ENCODE data around the gene ANKRD45. TPM values are rescaled to one million over a fixed set of nuclear protein-coding genes. Genes with fewer than 3 reads are reported as not detected.
"Not testable (repeated sequence)": the region's sequence is repeated elsewhere in the genome, so short reads cannot be mapped to it uniquely, and the experiment has no call there.

Gene ANKRD45
- polyA plus RNA-seq, 1 donor: 5.9 TPM

DNA sequence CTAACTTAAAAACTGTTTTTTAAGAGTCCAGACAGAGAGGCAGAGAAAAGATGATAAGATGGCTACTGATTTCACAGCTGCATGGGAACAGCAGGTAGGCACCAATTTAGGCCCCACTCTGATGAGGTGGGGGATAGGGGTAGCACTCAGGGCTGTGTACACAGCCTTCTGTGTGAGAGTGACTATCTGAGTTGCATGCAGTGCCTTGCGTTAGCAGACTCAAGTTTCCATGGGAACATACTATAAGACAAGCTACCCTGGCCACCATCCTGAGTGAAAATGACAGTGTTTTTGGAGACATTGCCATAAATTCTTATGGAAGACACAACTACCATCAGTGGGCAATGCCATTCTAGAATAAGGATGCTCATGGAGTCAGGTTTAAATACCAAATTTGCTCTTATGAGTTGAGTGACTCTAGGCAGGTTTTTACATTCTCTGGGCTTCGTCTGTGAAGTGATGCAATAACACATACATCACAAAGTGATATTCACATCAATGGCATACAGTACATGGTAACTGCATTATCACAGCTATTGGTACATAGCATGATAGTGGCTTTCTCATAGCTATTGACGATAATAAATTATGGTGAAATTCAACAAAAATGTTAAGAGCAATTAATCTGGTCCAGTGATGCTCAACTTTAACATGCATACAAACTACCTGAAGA lies 97.3 kb downstream of the ANKRD45 start:
- DNase-seq: no peak

DNA sequence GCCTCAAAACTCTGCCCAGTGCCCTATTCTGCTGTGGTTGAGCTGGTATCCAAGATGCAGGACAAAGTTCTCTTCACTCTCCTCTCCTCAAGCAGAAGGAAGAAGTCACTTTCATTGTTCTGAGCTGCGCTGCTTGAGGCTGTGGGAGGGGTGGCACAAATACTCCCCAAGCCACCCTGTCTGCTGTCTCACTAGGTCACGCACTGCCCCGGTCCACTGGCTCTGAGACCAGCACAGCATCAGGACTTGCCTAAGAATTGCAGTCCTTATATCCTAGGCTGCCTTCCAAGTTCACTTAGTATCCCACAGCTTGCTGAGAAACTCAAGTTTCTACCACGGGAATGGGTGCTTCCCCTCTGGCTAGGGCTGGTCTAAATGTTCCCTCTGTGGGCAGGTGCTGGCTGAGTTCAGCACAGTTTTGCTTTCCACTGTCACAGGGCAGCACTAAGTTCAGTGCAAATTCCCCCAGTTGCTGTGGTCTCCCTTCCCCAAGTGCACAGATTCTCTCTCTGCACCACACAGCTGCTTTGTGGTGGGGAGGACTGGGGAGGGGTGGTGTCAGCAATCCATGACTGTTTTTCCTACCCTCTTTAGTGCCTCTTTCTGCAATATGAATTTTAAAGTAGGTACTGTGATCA lies 99.2 kb downstream of the ANKRD45 start:
- DNase-seq: no peak

DNA sequence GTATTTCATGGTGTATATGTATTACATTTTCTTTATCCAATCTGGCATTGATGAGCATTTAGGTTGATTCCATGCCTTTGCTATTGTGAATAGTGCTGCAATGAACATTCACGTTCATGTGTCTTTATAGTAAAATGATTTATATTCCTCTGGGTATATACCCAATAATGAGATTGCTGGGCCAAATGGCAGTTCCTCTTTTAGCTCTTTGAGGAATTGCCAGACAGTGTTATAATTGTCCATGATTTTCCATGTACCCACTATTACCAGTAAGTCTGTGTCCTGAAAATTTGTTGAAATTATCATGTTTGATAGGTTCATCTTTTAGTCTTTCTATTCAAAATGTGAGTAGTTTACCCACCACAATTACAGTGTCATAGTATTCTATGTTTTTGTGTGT lies 101.2 kb downstream of the ANKRD45 start:
- no peak for DNase-seq

DNA sequence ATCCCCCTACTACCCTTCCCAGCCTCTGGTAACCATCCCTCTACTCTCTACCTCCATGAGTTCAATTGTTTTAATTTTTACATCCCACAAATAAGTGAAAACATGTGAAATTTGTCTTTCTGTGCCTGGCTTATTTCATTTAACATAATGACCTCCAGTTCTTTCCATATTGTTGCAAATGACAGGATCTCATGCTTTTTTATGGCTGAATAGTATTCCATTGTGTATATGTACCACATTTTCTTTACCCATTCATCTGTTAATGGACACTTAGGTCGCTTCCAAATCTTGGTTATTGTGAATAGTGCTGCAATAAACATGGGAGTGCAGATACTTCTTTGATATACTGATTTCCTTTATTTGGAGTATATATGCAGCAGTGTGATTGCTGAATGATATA lies 105.8 kb downstream of the ANKRD45 start:
- DNase-seq: not testable (repeated sequence)

DNA sequence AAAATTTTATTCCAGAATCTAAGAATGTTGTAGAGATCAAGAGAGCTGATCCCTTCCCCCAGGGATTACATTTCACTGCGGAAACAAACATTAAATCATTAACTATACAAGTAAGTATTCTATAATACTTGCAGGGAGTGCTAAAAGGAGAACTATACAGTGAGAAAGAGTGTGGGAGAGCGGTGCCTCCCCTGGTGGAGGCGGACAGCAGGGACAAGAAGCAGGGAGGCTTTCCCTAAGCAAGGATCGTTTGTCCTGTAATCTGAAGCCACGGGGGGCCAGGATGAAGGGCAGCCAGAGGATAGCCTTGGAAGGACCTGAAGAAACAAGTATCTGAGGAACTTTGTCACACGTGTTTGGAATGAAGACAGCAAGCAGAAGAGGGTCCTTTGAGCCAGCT lies 106.8 kb downstream of the ANKRD45 start:
- DNase-seq: no peak

DNA sequence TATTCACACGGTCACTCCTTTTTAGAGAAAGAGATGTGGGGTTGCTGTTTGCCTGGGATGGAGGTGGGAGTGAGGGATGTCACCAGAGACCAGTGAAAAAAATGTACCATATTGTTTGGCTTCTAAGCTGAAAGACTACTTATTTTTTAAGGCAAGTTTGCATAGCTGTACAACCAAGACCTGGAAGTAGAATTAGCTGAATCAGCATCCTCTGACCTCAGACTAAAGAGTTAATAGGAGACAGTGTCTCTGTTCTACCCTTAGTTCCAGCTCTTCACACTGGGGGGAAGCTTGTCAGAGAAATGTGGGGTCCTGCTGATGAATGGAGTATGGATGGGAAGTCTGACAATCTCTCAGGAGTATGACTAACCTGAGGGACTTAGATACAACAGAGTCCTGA lies 108.4 kb downstream of the ANKRD45 start:
- no peak for DNase-seq

DNA sequence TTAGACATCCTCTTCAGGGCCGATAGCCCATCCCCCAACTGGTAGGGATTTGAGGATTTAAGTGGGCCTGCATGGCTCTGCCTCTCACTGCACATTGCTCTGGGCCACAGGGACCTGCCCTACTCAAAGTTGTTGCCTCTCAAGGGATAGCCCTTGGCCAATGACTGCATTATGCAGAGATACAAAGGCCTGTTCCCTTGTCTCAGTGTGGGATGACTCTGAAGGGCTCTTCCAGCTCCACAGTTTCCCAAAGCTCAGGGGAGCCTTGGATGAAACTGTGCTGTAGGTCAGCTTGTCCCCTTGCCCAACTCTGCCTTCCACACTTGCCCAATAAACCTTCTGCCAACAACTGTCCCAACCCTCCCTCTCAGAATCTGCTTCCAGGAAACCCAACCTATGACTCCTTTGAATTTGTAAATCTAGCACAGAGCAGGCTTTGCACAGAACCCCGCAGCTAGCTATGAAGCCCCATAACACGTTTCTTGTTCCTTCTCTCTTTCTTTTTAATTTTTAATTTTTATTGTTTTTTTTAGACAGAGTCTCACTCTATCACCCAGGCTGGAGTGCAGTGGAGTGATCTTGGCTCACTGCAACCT lies 109.3 kb downstream of the ANKRD45 start:
- no peak for DNase-seq

Other genes starting within 250 kb of the ANKRD45 start
- 359 TPM for gene PRDX6, start 192.5 kb downstream of the ANKRD45 start, polyA plus RNA-seq (ENCODE audit: insufficient read length)
- gene SLC9C2, start 66.8 kb downstream of the ANKRD45 start, polyA plus RNA-seq (ENCODE audit: insufficient read length): 0.27 TPM
- not detected for gene TEX50, start 34.5 kb downstream of the ANKRD45 start, polyA plus RNA-seq (ENCODE audit: insufficient read length)
- gene KLHL20, start 45.1 kb upstream of the ANKRD45 start, polyA plus RNA-seq (ENCODE audit: insufficient read length): 23.7 TPM
- 33.3 TPM for gene DARS2, start 154.8 kb upstream of the ANKRD45 start, polyA plus RNA-seq (ENCODE audit: insufficient read length)
- gene CENPL, start 155.0 kb upstream of the ANKRD45 start, polyA plus RNA-seq (ENCODE audit: insufficient read length): 15.7 TPM
- 612 TPM for gene GAS5, start 198.1 kb upstream of the ANKRD45 start, polyA plus RNA-seq (ENCODE audit: insufficient read length)
- 13.8 TPM for gene ZBTB37, start 198.5 kb upstream of the ANKRD45 start, polyA plus RNA-seq (ENCODE audit: insufficient read length)
- 0.28 TPM for gene SERPINC1, start 247.5 kb upstream of the ANKRD45 start, polyA plus RNA-seq (ENCODE audit: insufficient read length)